GM18909 (cell line): ENCODE results near the gene HADHA.
A peak's percentile ranks its signal among the peaks of the same experiment; 100 is the strongest.

Source experiments
- ATAC-seq: cut with Tn5 transposase; IDR thresholded peaks from one replicate; pipeline ENCODE4 v1.9.1; 2021; ENCODE audit warnings: mild to moderate bottlenecking; ENCODE audit not compliant: unreplicated experiment, poor library complexity

HADHA gene

DNA sequence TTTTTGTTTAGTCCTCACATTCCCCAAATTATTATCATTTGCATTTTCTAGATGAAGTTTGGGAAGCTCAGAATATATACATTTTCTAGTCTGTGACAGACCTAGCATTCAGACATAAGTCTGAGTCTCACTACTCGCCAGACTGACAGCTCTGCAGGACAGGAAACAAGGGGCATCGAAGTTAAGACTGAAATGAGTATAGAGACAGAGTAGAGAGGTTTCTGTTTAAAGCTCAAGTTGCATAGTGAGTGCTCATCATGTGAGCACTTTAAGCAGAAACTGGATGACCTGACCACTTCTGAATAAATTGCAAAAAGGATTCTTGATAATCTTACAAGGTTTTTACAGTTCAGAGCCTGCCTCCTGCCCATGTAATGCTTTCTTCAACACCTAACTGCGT lies 1.4 kb upstream of the HADHA start:
- peak; percentile 48 for ATAC-seq

DNA sequence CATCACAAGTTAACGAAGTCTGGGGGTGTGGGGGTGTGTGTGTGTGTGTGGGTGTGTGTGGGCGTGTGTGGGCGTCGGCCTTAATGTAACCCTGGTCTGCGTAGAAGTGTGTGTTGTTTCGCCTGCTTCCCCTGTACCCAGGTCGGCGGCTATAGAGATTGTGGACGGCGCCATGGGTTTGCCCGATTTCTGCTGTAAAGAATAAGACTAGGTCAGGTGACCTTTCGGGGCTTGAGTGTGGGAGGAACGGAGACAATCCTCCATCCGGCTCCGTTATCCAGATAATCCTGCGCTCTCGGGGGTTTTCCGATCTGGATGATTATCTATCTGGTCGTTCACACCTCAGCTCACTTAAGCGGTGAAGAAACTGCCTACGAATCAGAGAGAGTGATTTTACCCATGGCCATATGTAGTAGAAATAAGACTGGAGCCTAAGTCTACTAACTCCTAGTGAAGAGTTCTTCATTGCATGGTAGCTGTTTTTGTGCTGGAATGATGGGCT lies 850 bp upstream of the HADHA start:
- ATAC-seq = peak; percentile 12

- ATAC-seq = no peak
Measured at GRCh38 chr2:26243470-26244308, 743 bp downstream of the HADHA start.

DNA sequence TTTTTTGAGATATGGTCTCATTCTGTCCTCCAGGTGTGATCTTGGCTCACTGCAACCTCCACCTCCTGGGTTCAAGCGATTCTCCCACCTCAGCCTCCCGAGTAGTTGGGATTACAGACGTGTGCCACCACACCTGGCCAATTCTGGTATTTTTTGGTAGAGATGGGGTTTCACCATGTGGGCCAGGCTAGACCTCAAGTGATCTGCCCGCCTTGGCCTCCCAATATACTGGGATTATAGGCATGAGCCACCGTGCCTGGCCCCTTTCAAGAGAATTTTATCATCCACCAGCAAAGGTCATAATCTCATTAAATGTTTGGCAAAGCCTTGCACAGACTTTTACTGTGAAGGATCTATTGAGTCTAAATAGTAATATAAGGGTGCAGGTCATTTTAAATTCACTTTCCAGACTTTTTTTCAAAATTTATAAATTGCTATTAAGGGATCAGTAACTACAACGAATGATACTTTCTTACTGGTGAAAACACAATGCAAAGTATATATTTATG lies 2.5 kb downstream of the HADHA start:
- no peak for ATAC-seq

DNA sequence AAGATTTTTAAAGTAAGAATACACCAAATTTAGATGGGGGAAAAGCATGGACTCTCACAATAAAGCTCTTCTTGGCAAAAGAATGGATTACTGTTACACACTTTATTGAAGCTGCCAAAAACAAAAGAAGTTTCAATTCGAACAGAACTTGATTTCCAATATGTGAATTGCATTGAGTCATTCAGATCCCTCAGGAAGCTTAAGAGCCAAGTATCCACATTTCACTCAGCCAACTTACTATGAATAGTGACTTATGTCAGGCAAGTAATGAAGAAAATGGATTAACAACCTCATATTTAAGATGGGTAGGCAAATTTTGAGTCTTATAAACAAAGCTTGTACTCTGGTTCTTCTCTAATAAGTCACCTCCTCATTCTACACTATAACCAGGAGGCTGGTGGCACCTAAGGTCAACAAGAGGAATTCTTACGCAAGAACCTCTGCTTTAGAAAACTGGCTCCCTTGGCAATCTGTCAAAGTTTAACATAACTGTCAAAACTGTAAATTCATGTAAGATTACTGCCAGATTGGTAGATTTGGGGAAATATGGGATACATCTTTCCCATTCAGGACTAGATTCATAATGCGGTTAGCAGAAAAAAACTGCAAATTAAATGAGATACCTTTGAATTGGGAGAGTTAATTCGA lies 6.0 kb downstream of the HADHA start:
- ATAC-seq = no peak

- ATAC-seq = no peak
Measured at GRCh38 chr2:26237868-26238267, 6.6 kb downstream of the HADHA start.

GRCh38 chr2:26235089-26235488 lies 9.3 kb downstream of the HADHA start:
- ATAC-seq = no peak

- no peak for ATAC-seq
Measured at GRCh38 chr2:26230806-26231205, 13.6 kb downstream of the HADHA start.

DNA sequence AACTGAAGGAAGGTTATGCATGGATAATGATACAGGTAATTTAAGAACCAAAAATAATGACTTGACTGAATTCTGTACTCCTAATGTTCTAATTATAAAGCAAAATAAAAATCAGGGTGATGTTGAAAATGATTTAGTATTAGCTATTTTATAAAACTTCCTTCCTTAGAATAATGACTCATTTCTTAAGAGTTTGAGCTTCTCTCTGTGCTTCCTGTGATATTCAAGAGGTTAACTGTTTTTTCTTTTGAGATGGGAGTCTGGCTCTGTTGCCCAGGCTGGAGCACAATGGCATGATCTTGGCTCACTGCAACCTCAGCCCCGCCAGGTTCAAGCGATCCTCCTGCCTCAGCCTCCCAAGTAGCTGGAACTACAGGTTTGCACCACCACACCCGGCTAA lies 14.8 kb downstream of the HADHA start:
- ATAC-seq = no peak

- ATAC-seq = no peak
Measured at GRCh38 chr2:26224095-26224494, 20.3 kb downstream of the HADHA start.

GRCh38 chr2:26223018-26223417 lies 21.4 kb downstream of the HADHA start:
- ATAC-seq = no peak

GRCh38 chr2:26217720-26218119 lies 26.7 kb downstream of the HADHA start:
- ATAC-seq = no peak

- ATAC-seq = no peak
Measured at GRCh38 chr2:26216587-26216986, 27.8 kb downstream of the HADHA start.

DNA sequence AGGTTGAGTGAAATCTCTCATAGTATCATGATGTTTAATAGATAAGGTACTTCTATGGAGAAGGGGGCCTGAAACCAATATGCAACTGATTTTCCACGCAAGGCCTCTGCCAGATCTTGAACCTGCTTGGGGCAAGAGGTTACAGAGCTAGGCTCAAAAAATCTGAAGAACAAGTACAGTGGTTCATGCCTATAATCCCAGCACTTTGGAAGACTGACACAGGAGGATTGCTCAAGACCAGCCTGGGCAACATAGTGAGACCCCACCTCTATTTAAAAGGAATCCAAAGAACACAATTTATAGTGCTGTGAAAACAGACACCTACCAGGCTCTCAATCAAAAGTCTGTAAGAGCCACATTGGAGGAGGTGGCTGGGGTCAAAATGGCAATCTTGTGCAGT lies 28.6 kb downstream of the HADHA start:
- ATAC-seq = no peak

DNA sequence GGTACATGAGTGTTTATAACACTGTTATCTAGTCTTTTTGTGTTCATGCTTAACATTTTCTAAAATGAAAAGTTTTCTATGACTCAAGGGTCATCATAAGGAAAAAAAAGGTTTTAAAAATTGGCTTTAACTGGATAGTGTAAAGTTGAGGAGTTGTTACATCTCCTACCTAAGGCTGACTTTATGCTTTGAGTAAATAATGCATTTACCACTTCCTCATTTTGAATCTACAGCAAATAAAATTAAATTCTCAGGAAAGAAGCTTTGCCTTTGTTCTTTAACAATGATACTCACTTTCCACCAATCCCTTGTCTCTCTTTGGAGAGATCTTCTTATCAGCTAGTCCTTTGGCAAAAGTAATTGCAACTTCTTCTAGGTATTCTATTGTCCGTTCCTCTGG lies 29.7 kb downstream of the HADHA start:
- no peak for ATAC-seq

DNA sequence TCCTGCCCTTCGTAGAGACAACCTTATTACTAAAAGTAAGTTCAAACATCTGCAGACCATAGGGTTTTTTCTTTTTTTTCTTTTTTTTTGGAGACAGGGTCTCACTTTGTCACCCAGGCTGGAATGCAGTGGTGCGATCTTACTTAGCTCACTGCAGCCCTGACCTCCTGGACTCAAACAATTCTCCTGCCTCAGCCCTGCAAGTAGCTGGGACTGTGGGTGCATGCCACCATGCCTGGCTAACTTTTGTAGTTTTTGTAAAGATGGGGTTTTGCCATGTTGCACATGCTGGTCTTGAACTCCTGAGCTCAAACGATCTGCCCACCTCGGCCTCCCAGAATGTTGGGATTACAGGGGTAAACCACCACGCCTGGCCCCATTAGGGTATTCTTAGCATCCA lies 32.4 kb downstream of the HADHA start:
- ATAC-seq = no peak

DNA sequence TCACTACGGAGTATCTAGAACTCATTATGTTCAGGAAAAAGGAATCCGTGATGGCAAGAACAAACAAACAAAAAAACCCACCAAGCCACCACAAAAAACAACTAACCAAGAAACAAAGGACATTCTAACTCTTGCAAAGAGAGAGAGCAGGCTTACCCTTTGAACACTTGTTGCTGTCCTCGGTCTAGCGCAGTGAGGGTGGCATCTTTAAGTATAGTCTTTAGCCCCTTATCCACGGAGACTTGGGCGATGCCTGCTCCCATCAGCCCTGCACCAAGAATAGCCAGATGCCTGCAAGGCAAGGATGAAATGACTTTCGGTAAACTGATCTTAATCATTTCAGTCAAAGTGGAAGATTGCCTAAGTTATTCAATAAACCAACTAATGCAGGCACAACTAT lies 40.5 kb downstream of the HADHA start:
- ATAC-seq = no peak

DNA sequence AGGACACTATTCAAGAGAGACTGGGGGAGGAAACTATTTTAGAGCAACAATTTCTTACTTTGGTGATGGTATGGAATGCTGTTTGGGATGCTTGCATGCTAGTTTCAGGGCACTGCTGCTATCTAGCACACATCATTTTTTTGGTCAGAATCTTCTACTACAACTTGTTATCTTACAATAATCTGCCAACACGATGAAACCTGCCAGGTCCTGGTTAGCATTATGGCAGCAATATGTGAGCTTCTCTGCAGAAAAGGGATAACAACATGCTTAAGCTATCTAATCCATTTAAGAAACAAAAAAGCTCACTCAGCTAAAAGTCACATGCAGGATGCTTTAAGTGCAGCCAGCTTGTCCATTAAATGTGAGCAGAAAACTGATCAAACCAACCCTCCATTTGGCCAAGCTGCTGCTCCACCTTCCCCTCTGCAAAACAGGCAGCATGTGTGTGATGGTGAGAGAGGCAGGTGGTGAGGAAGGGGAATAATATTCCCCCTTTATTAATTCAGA lies 41.4 kb downstream of the HADHA start:
- no peak for ATAC-seq

DNA sequence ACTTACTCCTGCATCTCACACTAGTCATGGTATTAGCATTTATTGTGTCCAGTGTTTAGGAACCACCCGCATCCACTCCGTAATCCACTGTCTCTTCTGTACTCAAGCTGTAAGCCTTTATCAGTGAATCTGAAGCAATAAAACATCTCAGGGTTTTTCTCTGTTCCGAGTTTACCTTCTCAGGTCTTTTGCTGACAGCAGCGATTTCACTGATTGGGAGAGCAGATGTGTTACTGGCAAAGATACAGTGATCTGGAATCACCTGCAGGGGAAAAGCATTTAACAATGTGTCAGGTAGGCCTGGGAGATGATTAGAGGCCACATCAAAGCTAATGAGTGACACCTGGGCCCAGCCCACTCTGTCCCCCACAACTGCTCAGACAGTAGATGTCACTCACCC lies 46.9 kb downstream of the HADHA start:
- ATAC-seq = no peak

GRCh38 chr2:26196683-26197418 lies 47.6 kb downstream of the HADHA start:
- no peak for ATAC-seq
